Measurements from ENCODE around the gene DCAF17.
A peak's percentile ranks its signal among the peaks of the same experiment; 100 is the strongest.
"Not testable (repeated sequence)": the region's sequence is repeated elsewhere in the genome, so short reads cannot be mapped to it uniquely, and the experiment has no call there.

The DCAF17 gene

DNA sequence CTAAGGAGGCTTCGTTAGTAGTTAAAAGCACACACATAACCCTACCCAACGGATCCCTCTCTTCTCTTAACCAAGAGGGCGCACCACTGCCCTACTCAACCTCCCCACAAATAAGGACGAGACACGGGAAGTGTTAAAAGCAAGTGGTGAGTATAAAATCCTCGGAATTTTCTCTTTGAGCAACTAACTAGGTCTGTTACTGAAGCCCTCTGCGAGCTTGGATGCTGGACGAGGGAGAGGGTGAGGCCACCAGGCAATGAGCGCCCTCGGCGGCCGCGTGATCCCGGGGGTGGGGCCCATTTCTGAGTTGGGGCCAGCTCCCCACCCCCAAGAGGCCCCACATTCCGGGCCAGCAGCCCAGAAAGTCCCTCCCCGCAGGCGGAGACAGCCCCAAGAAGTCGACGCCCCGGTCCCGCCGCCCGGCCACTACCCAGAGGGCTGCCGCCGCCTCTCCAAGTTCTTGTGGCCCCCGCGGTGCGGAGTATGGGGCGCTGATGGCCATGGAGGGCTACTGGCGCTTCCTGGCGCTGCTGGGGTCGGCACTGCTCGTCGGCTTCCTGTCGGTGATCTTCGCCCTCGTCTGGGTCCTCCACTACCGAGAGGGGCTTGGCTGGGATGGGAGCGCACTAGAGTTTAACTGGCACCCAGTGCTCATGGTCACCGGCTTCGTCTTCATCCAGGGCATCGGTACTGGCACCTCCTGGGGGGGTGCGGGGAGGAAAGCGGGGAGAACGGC, 88.2 kb downstream of the DCAF17 start, which contains the start of gene CYBRD1:
CYBRD1 (plus strand) TSS at position 423 of the 736 bp plus-strand sequence; CDS start at position 495, 72 bp downstream.
- Histone ChIP-seq H3K4me3 (ENCODE audit: insufficient read length, low read depth) (peak within 1 kb of the TSS; percentile 76), H3K27me3 (ENCODE audit: insufficient read depth, insufficient read length) (peaks cover 37% of the 10 kb centered on the region), H3K4me1 (ENCODE audit: insufficient read depth, insufficient read length) (peaks cover 3% of the 10 kb centered on the region), H3K9ac (ENCODE audit: insufficient read length, low read depth) (peak within 1 kb of the TSS; percentile 88), H3K36me3 (ENCODE audit: insufficient read depth, insufficient read length, low read length) (no peaks in the 10 kb centered on the region), H3K9me3 (ENCODE audit: insufficient read depth, low read length) (no peaks in the 10 kb centered on the region)
- TF ChIP-seq ZNF274 (IDR thresholded peaks at IDR 0.05; ENCODE audit: low read depth, low read length) (no peak), YY1 (IDR thresholded peaks at IDR 0.05; ENCODE audit: insufficient read depth, insufficient read length) (no peak), SUZ12 (IDR thresholded peaks at IDR 0.05; ENCODE audit: extremely low read depth, insufficient read depth, insufficient read length) (no peak)
- no peak for DNase-seq (ENCODE audit: low read depth, low spot score)

DNA sequence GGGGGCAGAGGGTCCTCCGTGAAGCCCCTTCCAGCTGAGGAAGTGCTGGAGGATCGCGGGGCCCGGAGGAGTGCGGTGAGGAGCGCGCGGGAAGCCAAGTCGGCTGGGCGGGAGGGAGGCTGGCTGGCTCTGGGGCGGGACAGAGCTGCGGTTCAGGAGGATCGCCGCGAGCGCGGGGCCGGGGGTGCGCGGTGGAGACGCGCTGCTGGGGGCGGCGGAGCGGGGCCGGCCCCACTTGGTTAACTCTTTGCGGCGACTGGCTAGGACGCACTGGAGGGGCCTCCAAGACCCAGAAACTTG, 88.7 kb downstream of the DCAF17 start:
- H3K36me3 ChIP-seq (ENCODE audit: insufficient read depth, insufficient read length, low read length), result no peaks in the 10 kb centered on the region
- TF ChIP-seq SUZ12 (IDR thresholded peaks at IDR 0.05; ENCODE audit: extremely low read depth, insufficient read depth, insufficient read length) (no peak), ZNF274 (IDR thresholded peaks at IDR 0.05; ENCODE audit: low read depth, low read length) (no peak), YY1 (IDR thresholded peaks at IDR 0.05; ENCODE audit: insufficient read depth, insufficient read length) (no peak)
- H3K4me3 ChIP-seq (ENCODE audit: insufficient read length, low read depth), result peak overlapping the region; percentile 76
- peak overlapping the region; percentile 88 for H3K9ac ChIP-seq (ENCODE audit: insufficient read length, low read depth)
- peaks cover 37% of the 10 kb centered on the region for H3K27me3 ChIP-seq (ENCODE audit: insufficient read depth, insufficient read length)
- DNase-seq (ENCODE audit: low read depth, low spot score), result no peak
- H3K9me3 ChIP-seq (ENCODE audit: insufficient read depth, low read length), result no peaks in the 10 kb centered on the region
- H3K4me1 ChIP-seq (ENCODE audit: insufficient read depth, insufficient read length), result peaks cover 3% of the 10 kb centered on the region

DNA sequence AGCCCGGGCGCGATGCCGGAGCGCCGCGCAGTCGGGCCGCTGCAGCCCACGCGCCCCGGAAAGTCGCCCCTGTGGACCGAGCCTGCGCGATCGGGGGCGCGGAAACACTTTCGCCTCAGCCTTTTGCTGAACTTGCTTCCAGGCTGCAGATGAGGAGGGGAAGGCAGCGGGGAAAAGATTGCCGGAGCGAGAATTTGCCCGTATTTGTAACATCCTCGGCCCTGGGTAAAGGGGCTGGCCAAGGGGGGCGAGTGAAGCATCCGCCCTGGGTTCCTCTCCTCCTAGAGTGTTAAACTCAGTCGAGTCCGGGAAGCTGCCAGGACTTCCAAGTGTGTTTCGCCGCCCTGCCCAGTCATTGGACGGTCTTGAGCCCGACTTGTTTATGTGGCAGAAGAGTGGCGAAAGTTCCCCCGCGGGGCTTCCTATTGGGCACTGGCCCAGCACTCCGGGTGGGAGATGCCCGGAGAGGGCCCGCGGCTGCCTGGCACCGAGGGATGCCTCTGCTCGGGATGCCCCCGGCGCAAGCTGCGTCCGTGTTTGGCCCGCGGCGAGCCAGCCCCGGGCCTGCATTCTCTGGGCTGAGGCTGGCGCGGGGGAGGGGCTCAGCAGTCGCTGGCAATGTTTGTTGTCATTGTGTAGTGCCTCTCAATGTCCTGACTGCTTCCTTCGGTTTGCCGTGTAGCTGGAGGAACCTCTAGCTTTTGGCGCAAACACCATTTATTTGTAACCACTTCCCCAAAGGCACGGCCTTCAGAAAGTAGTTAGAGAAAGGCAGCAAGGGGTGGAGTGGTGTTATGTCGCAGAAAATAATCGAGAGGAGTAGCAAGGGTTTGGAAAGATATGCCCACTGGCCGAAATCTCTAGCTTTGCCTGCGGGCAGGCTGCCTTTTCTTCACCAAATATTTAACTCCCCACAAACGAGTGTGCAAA, 89.3 kb downstream of the DCAF17 start:
- H3K36me3 ChIP-seq (ENCODE audit: insufficient read depth, insufficient read length, low read length), result no peaks in the 10 kb centered on the region
- H3K4me3 ChIP-seq (ENCODE audit: insufficient read length, low read depth), result peak overlapping the region; percentile 76
- peaks cover 35% of the 10 kb centered on the region for H3K27me3 ChIP-seq (ENCODE audit: insufficient read depth, insufficient read length)
- DNase-seq (ENCODE audit: low read depth, low spot score), result no peak
- peaks cover 3% of the 10 kb centered on the region for H3K4me1 ChIP-seq (ENCODE audit: insufficient read depth, insufficient read length)
- no peaks in the 10 kb centered on the region for H3K9me3 ChIP-seq (ENCODE audit: insufficient read depth, low read length)
- TF ChIP-seq SUZ12 (IDR thresholded peaks at IDR 0.05; ENCODE audit: extremely low read depth, insufficient read depth, insufficient read length) (no peak), ZNF274 (IDR thresholded peaks at IDR 0.05; ENCODE audit: low read depth, low read length) (no peak), YY1 (IDR thresholded peaks at IDR 0.05; ENCODE audit: insufficient read depth, insufficient read length) (no peak)
- H3K9ac ChIP-seq (ENCODE audit: insufficient read length, low read depth), result peak overlapping the region; percentile 88

DNA sequence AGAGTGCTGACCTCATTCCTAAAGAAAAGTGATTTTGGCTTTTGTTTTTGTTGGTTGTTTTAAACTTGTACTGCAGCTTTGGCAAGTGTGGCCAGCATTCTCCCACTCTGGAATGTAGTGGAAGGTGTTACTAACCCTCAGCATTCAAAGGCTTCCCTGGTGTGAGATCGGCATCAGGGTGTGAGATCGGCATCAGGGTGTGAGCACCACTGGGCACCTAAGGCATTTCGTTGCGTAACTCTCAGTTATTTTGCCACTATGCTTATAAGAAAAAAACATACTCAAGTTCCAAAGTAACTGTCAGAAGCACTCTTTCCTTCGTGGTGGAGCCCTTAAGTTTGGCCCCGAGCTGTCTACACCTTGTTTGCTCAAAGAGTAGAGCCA, 90.0 kb downstream of the DCAF17 start:
- DNase-seq (ENCODE audit: low read depth, low spot score), result no peak

DNA sequence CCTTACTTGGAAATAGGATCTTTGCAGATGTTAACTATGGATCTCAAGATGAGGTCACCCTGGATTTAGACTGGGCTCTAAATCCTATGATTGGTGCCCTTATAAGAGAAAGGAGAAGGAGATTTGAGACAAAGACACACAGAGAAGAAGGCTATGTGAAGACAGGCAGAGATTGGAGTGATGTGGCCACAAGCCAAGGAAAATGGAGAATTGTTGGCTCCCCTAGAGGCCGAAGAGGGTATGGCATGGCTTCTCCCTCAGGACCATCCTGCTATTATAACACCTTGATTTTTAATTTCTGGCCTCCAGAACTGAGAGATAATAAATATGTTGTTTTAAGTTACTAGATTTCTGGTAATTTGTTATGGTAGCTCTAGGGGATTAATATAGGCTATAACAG, 95.9 kb downstream of the DCAF17 start:
- Histone ChIP-seq H3K36me3 (ENCODE audit: insufficient read depth, insufficient read length, low read length) (peaks cover 2% of the 10 kb centered on the region), H3K27me3 (ENCODE audit: insufficient read depth, insufficient read length) (no peaks in the 10 kb centered on the region), H3K4me3 (ENCODE audit: insufficient read length, low read depth) (no peak overlapping the region), H3K4me1 (ENCODE audit: insufficient read depth, insufficient read length) (no peaks in the 10 kb centered on the region), H3K9me3 (ENCODE audit: insufficient read depth, low read length) (peaks cover 8% of the 10 kb centered on the region; the same call in 1 of the 2 replicates), H3K9ac (ENCODE audit: insufficient read length, low read depth) (no peak overlapping the region)
- DNase-seq (ENCODE audit: low read depth, low spot score), result no peak
- TF ChIP-seq ZNF274 (IDR thresholded peaks at IDR 0.05; ENCODE audit: low read depth, low read length) (no peak), SUZ12 (IDR thresholded peaks at IDR 0.05; ENCODE audit: extremely low read depth, insufficient read depth, insufficient read length) (no peak), YY1 (IDR thresholded peaks at IDR 0.05; ENCODE audit: insufficient read depth, insufficient read length) (no peak)

More for the DNA sequence above, 90.0 kb downstream of the DCAF17 start:
- Histone ChIP-seq H3K4me1 (ENCODE audit: insufficient read depth, insufficient read length) (peaks cover 3% of the 10 kb centered on the region), H3K27me3 (ENCODE audit: insufficient read depth, insufficient read length) (peaks cover 30% of the 10 kb centered on the region), H3K4me3 (ENCODE audit: insufficient read length, low read depth) (peak overlapping the region; percentile 76), H3K9ac (ENCODE audit: insufficient read length, low read depth) (peak overlapping the region; percentile 88), H3K36me3 (ENCODE audit: insufficient read depth, insufficient read length, low read length) (no peaks in the 10 kb centered on the region), H3K9me3 (ENCODE audit: insufficient read depth, low read length) (no peaks in the 10 kb centered on the region)
- TF ChIP-seq ZNF274 (IDR thresholded peaks at IDR 0.05; ENCODE audit: low read depth, low read length) (no peak), SUZ12 (IDR thresholded peaks at IDR 0.05; ENCODE audit: extremely low read depth, insufficient read depth, insufficient read length) (no peak), YY1 (IDR thresholded peaks at IDR 0.05; ENCODE audit: insufficient read depth, insufficient read length) (no peak)

DNA sequence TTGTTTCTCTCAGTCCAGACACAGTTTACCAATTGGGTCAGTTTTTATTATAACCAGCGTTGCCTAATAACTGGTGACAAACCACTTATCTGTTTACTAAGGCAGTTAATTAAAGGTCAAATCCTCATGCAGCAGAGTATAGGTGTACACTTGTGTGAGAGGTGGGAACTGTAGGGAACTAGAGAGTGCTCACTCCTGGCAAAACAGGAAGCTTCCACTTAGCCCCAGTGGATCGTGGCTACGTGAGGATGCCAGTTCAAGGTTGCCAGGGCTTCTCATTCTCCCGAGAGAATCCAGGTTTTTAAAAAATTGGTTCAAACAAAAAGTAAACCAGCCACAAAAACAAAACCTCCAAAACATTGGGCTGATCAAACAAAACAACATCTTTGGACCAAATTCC, 96.4 kb downstream of the DCAF17 start:
- DNase-seq (ENCODE audit: low read depth, low spot score), result no peak
- Histone ChIP-seq H3K9me3 (ENCODE audit: insufficient read depth, low read length) (peaks cover 8% of the 10 kb centered on the region; the same call in 1 of the 2 replicates), H3K9ac (ENCODE audit: insufficient read length, low read depth) (no peak overlapping the region), H3K4me1 (ENCODE audit: insufficient read depth, insufficient read length) (no peaks in the 10 kb centered on the region), H3K4me3 (ENCODE audit: insufficient read length, low read depth) (no peak overlapping the region), H3K36me3 (ENCODE audit: insufficient read depth, insufficient read length, low read length) (peaks cover 2% of the 10 kb centered on the region), H3K27me3 (ENCODE audit: insufficient read depth, insufficient read length) (no peaks in the 10 kb centered on the region)
- no peak for TF ChIP-seq ZNF274 (IDR thresholded peaks at IDR 0.05; ENCODE audit: low read depth, low read length)
- no peak for TF ChIP-seq YY1 (IDR thresholded peaks at IDR 0.05; ENCODE audit: insufficient read depth, insufficient read length)

DNA sequence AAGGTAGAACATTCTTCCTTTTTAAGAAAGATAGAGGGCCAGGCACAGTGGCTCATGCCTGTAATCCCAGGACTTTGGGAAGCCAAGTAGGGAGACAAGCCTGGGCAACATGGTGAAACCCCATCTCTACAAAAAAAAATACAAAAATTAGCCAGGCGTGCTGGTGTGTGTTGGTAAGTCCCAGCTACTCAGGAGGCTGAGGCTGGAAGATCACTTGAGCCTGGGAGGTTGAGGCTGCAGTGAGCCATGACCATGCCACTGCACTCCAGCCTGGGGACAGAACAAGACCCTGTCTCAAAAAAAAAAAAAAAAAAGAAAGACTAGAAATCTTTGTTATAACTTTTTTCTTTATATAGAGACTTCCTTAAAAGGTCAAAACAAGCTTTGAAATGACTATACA, 96.8 kb downstream of the DCAF17 start:
- not testable (repeated sequence) for H3K27me3 ChIP-seq (ENCODE audit: insufficient read depth, insufficient read length); H3K9me3 ChIP-seq (ENCODE audit: insufficient read depth, low read length); H3K9ac ChIP-seq (ENCODE audit: insufficient read length, low read depth); H3K4me1 ChIP-seq (ENCODE audit: insufficient read depth, insufficient read length); DNase-seq (ENCODE audit: low read depth, low spot score); H3K4me3 ChIP-seq (ENCODE audit: insufficient read length, low read depth); H3K36me3 ChIP-seq (ENCODE audit: insufficient read depth, insufficient read length, low read length)

Data from NT2/D1 (cell line).